SU-DHL-6 (cell line): Measurements from ENCODE around the gene ZNF678.
A peak's percentile ranks its signal among the peaks of the same experiment; 100 is the strongest.

Experiments used
- H2AFZ ChIP-seq: fragments of 200-600 bp; sonication (generic); 2 replicates; pipeline ENCODE4 v1.6.1; 2014; ENCODE audit warnings: low read depth, mild to moderate bottlenecking, moderate library complexity, mixed read lengths, antibody characterized with exemption, low read length; ENCODE audit not compliant: severe bottlenecking
- H3F3A ChIP-seq: fragments of 200-600 bp; shearing (Covaris generic); 2 replicates; pipeline ENCODE4 v1.6.0; 2016; ENCODE audit warnings: antibody characterized with exemption, mild to moderate bottlenecking; ENCODE audit not compliant: insufficient read depth
- H3K27ac ChIP-seq: fragments of 200-600 bp; sonication (generic); 2 replicates; pipeline ENCODE4 v1.5.1; 2016; ENCODE audit warnings: low read depth, mild to moderate bottlenecking, low read length, moderate library complexity, mixed read lengths
- H3K27me3 ChIP-seq: fragments of 200-600 bp; sonication (generic), shearing (Covaris generic); 2 replicates; pipeline ENCODE4 v1.6.0; 2014; ENCODE audit warnings: mild to moderate bottlenecking, low read length
- H3K36me3 ChIP-seq: fragments of 200-600 bp; sonication (generic); 2 replicates; pipeline ENCODE4 v1.6.1; 2014; ENCODE audit warnings: mild to moderate bottlenecking, low read length, mixed read lengths
- H3K4me2 ChIP-seq: fragments of 300-600, 200-600 bp; shearing (Covaris generic), sonication (generic); 2 replicates; pipeline ENCODE4 v1.6.0; 2014; ENCODE audit warnings: low read length, low read depth, mild to moderate bottlenecking; ENCODE audit not compliant: poor library complexity, severe bottlenecking
- H3K4me3 ChIP-seq: fragments of 200-600 bp; sonication (generic); 2 replicates; pipeline ENCODE4 v1.5.1; 2014; ENCODE audit warnings: antibody characterized with exemption, low read length, mild to moderate bottlenecking, mixed read lengths; ENCODE audit not compliant: insufficient read depth, poor library complexity, severe bottlenecking
- H3K79me2 ChIP-seq: fragments of 200-600 bp; sonication (generic); 2 replicates; pipeline ENCODE4 v1.6.1; 2014; ENCODE audit warnings: mild to moderate bottlenecking, low read length, moderate library complexity; ENCODE audit not compliant: insufficient read depth
- H3K9ac ChIP-seq: fragments of 200-600 bp; sonication (generic); 2 replicates; pipeline ENCODE4 v1.7.0; 2014; ENCODE audit warnings: mild to moderate bottlenecking, low read length
- H3K9me2 ChIP-seq: fragments of 200-600 bp; sonication (generic); replicated peaks from 2 replicates; pipeline ENCODE4 v1.6.1; 2014; ENCODE audit warnings: low read length; ENCODE audit not compliant: insufficient read depth
- H3K9me3 ChIP-seq: fragments of 200-600 bp; sonication (generic); 2 replicates; pipeline ENCODE4 v1.6.1; 2014; ENCODE audit warnings: low read length, mixed read lengths; ENCODE audit not compliant: insufficient read depth
- H4K20me1 ChIP-seq: fragments of 200-600 bp; sonication (generic); 2 replicates; pipeline ENCODE4 v1.6.1; 2014; ENCODE audit warnings: low read depth, mild to moderate bottlenecking, antibody characterized with exemption, low read length, moderate library complexity, mixed read lengths
- CTCF ChIP-seq: fragments of 200-600 bp; sonication (generic); IDR thresholded peaks from one replicate; pipeline ENCODE4 v1.5.1; 2017; ENCODE audit warnings: antibody characterized with exemption, mild to moderate bottlenecking, low read length, moderate library complexity; ENCODE audit not compliant: insufficient read depth, poor library complexity, severe bottlenecking
- EZH2phosphoT487 ChIP-seq: fragments of 200-600 bp; sonication (generic), shearing (Covaris generic); conservative IDR thresholded peaks from 2 replicates; pipeline ENCODE4 v1.6.1; 2018; ENCODE audit warnings: mild to moderate bottlenecking, antibody characterized with exemption, low read length, moderate library complexity, mixed read lengths

ZNF678 gene

DNA sequence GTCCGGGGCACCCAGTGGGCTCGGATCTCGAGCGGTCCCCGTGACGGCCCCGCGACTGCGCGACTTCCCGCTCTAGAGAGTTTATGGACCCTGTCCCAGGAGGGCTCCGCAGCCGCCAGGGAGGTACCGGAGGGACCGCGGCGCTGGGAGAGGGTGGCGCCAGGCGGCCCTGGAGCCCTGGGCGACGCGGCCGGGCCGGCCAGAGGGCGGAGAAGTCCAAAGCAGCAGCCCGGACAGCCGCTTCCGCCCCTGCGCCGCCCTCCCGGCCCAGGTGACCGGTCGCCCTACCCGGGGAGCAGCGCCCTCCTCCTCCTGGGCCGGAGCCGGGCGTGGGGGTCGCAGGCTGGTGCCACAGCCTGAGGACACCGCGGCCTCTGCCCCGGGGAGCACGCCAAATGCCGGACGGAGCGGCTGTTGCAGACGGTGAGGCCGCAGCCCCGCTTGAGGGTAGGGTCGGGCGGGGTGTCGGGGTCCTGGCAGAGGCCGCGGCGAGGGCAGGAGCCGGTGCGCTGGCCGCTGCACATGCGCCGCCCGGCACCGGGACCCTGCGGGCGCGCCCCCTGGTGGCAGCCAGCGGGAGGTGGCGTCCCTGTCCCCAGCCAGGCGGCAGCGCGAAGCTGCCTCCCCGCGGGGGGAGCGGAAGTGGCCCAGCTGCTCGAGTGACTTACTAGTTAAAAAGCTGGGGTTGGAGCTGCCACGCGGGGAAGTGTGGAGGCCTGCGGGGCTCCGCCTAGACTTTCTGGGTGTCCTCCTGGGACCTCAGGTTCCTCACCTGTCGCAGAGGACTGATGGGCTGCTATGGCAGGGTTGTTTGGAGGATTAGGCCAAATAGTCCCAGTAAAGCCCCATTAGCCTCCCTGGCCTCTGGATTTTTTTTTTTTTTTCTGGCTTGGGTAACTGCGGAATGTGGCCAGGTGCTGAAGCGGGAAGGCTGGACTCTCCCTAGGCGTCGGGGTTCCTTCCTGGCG, 20.9 kb upstream of the ZNF678 start:
- no peaks in the 10 kb centered on the region for H3K27me3 ChIP-seq
- H3K9me3 ChIP-seq = no peaks in the 10 kb centered on the region
- no peak overlapping the region for H3K4me3 ChIP-seq
- no peaks in the 10 kb centered on the region for H3K36me3 ChIP-seq
- H3K27ac ChIP-seq = no peak overlapping the region
- no peaks in the 10 kb centered on the region for H4K20me1 ChIP-seq
- no peaks in the 10 kb centered on the region for H3K79me2 ChIP-seq
- no peaks in the 10 kb centered on the region for H3F3A ChIP-seq
- H3K9ac ChIP-seq = no peak overlapping the region
- no peaks in the 10 kb centered on the region for H3K9me2 ChIP-seq
- H3K4me2 ChIP-seq = peak overlapping the region; percentile 40
- TF ChIP-seq EZH2phosphoT487 (no peak), CTCF (no peak)
- peak overlapping the region; percentile 95 for H2AFZ ChIP-seq

DNA sequence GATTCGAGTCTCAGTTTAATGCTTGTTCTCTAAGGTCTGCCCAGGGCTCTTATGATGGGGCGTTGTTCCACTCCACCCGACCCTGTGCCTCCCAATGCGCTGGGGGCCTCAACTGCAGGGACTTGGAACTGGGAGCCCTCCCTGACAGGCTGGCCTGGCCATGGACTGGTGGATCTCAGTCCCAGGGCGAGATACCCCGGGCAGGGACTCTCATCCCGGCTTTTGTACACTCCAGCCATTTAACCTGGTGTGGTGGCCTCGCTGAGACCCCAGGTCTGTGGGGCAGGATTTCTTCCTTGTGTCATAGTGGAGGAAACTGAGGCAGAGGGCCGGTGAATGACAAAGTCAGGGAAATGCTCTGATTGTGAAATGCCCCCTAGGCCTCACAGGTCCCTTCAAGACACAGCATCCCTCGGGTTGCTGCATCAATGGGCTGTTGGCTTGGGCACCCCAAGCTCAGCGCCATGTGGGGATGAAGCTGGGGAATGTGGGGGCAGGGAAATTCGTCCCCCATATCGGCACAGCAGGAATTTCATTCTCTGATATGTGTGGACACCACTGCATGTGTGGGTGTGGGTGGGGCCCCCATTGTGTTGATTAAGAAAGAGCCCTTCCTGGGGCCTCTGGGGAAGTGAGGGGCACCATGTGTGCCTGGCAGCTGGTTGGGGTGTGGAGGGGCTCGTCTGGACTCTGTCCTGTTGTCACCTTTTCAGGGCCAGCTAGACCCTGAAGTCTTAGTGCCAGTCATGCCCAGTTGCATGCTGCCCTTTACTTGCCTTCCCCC, 19.9 kb upstream of the ZNF678 start:
- Histone ChIP-seq H3K36me3 (no peaks in the 10 kb centered on the region), H2AFZ (no peak overlapping the region), H3F3A (no peaks in the 10 kb centered on the region), H3K27me3 (no peaks in the 10 kb centered on the region), H3K9ac (no peak overlapping the region), H3K4me2 (no peak overlapping the region), H4K20me1 (no peaks in the 10 kb centered on the region), H3K79me2 (no peaks in the 10 kb centered on the region), H3K27ac (no peak overlapping the region), H3K9me2 (no peaks in the 10 kb centered on the region), H3K4me3 (no peak overlapping the region), H3K9me3 (no peaks in the 10 kb centered on the region)
- TF ChIP-seq EZH2phosphoT487 = no peak
- TF ChIP-seq CTCF = no peak

DNA sequence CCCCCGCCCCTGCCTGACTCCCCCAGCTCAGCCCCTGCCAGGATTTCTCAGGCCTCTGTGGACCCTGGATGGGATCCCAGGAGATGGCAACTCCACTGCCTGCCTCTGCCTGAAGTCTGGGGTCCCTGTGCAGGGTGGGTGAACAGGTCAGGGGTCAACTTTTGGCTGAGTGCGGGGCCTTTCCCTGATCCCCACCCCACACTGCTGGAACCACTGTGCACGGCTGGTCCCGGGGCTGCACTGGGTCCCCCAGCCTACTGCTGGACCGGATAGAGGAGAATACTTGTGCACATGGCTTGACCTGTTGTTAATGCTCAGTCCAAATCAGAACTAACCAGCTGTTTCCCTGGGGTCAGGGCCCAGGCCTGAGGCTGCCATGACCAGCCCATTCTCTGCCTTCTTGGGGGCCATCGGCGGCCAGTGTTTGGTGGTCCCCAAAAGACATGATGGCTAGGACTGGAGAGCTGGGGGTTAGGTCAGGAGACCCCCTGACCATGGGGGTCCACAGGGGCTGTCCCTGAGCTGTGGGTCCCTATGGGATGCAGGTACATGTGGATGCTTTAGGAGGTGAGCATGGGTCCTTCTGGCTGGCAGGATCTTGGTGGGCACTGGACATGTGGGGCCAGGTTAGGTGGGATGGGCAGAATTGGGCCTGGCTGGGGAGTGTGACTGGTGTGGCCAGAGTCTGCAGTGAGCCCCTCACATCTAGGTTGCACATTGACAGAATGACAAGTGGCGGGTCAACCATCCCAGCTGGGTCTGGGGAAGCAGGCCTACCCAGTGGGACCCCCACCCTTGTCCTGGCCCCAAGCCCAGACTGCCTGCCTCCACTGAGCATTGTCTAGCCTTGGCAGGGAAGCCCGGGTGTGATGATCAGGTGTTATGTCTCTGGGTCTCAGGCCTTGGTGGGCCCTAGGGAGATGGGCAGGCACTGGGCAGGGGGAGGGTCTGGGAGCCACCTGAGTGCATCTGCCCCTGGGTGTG, 19.0 kb upstream of the ZNF678 start:
- no peak overlapping the region for H3K9ac ChIP-seq
- no peaks in the 10 kb centered on the region for H3K9me2 ChIP-seq
- no peaks in the 10 kb centered on the region for H3K27me3 ChIP-seq
- no peaks in the 10 kb centered on the region for H4K20me1 ChIP-seq
- H3K79me2 ChIP-seq = no peaks in the 10 kb centered on the region
- no peaks in the 10 kb centered on the region for H3F3A ChIP-seq
- H3K9me3 ChIP-seq = no peaks in the 10 kb centered on the region
- H3K27ac ChIP-seq = no peak overlapping the region
- no peak overlapping the region for H3K4me2 ChIP-seq
- H3K36me3 ChIP-seq = no peaks in the 10 kb centered on the region
- TF ChIP-seq EZH2phosphoT487 = no peak
- TF ChIP-seq CTCF = no peak
- no peak overlapping the region for H2AFZ ChIP-seq
- H3K4me3 ChIP-seq = no peak overlapping the region
